HepG2 (cell line): ENCODE data around the gene THRSP. TPM values are rescaled to one million over a fixed set of nuclear protein-coding genes. Genes with fewer than 3 reads are reported as not detected.

Source experiments
- AGO2 ChIP-seq: fragments of 200-400 bp; formaldehyde crosslinking; optimal IDR thresholded peaks from 2 replicates; pipeline ENCODE3; 2017; ENCODE audit warnings: mild to moderate bottlenecking, low read depth, low read length, moderate library complexity
- FOXO1 ChIP-seq: sonication (generic); formaldehyde crosslinking; IDR thresholded peaks from 2 replicates; pipeline ENCODE4 v1.4.0; 2020; ENCODE audit warnings: missing genetic modification reagents
- GABPA ChIP-seq, 2 experiments: IDR thresholded peaks; 2 replicates each; pipeline ENCODE4 v1.6.1; 2011 to 2016; ENCODE audit warnings: low read depth in 2 of 2, low read length in 1 of 2, missing biosample characterization in 1 of 2, missing genetic modification characterization in 1 of 2
- HNRNPK ChIP-seq: fragments of 200-400 bp; formaldehyde crosslinking; IDR thresholded peaks from 2 replicates; pipeline ENCODE4 v1.6.1; 2018; ENCODE audit warnings: low read length, low read depth, moderate library complexity, mild to moderate bottlenecking; ENCODE audit not compliant: poor library complexity, severe bottlenecking
- KDM5A ChIP-seq: fragments of 200-600 bp; sonication (generic); IDR thresholded peaks from 2 replicates; pipeline ENCODE4 v1.7.0; 2018; ENCODE audit warnings: antibody characterized with exemption, mild to moderate bottlenecking, low read length, borderline replicate concordance
- MEIS1 ChIP-seq: sonication (generic); formaldehyde crosslinking; IDR thresholded peaks from 2 replicates; pipeline ENCODE4 v1.9.0; 2021; ENCODE audit warnings: mild to moderate bottlenecking, missing genetic modification reagents, moderate library complexity, borderline replicate concordance
- RFXANK ChIP-seq: IDR thresholded peaks from 2 replicates; pipeline ENCODE4 v1.6.1; 2016
- SAFB2 ChIP-seq: sonication (generic); formaldehyde crosslinking; IDR thresholded peaks from 2 replicates; pipeline ENCODE4 v1.5.1; 2020; ENCODE audit warnings: missing genetic modification reagents, low read depth, mild to moderate bottlenecking, borderline replicate concordance
- TEAD2 ChIP-seq: sonication (generic); formaldehyde crosslinking; IDR thresholded peaks from 2 replicates; pipeline ENCODE4 v1.9.0; 2021; ENCODE audit warnings: missing genetic modification reagents
- ZBTB7A ChIP-seq: sonication (generic); formaldehyde crosslinking; IDR thresholded peaks from 2 replicates; pipeline ENCODE4 v1.8.0; 2022; ENCODE audit warnings: mild to moderate bottlenecking, missing genetic modification reagents
- ZFX ChIP-seq: sonication (generic); formaldehyde crosslinking; IDR thresholded peaks from 2 replicates; pipeline ENCODE4 v1.4.0; 2020; ENCODE audit warnings: mild to moderate bottlenecking, low read depth, missing genetic modification reagents, moderate library complexity
- ZMYM4 ChIP-seq: sonication (generic); formaldehyde crosslinking; IDR thresholded peaks from 2 replicates; pipeline ENCODE4 v1.8.1; 2023; ENCODE audit warnings: mild to moderate bottlenecking, missing genetic modification reagents
- ZNF20 ChIP-seq: sonication (generic); formaldehyde crosslinking; IDR thresholded peaks from 2 replicates; pipeline ENCODE4 v1.4.0; 2020; ENCODE audit warnings: mild to moderate bottlenecking, moderate library complexity, missing genetic modification reagents
- ZNF205 ChIP-seq: IDR thresholded peaks from 2 replicates; pipeline ENCODE4 v1.6.1; 2018; ENCODE audit warnings: missing biosample characterization, missing genetic modification reagents
- ZNF33B ChIP-seq: sonication (generic); formaldehyde crosslinking; IDR thresholded peaks from 2 replicates; pipeline ENCODE4 v1.5.1; 2020; ENCODE audit warnings: mild to moderate bottlenecking, missing genetic modification reagents
- ZNF605 ChIP-seq: sonication (generic); formaldehyde crosslinking; IDR thresholded peaks from 2 replicates; pipeline ENCODE4 v1.8.0; 2022; ENCODE audit warnings: mild to moderate bottlenecking, missing genetic modification reagents
- ZNF614 ChIP-seq: IDR thresholded peaks from 2 replicates; pipeline ENCODE4 v1.6.1; 2018; ENCODE audit warnings: missing biosample characterization, missing genetic modification reagents, inconsistent platforms, borderline replicate concordance
- ZNF737 ChIP-seq: sonication (generic); formaldehyde crosslinking; IDR thresholded peaks from 2 replicates; pipeline ENCODE4 v1.5.0; 2020; ENCODE audit warnings: missing genetic modification reagents, mild to moderate bottlenecking, borderline replicate concordance
- ZZZ3 ChIP-seq: sonication (generic); formaldehyde crosslinking; IDR thresholded peaks from 2 replicates; pipeline ENCODE4 v1.4.0; 2020; ENCODE audit warnings: missing genetic modification reagents, mild to moderate bottlenecking, borderline replicate concordance
- polyA plus RNA-seq, 8 experiments: library from polyadenylated mRNA; depleted of rRNA in 3 of 8; stranded (reverse) in 7 of 8; unstranded in 1 of 8; fragments of >200 nt; fragmentation: Illumina TruSeq in 4 of 8; extraction: Trizol in 4 of 8; gene quantifications; 2 replicates each; pipeline versions ENCODE4 v1.2.1 to v1.2.3, GENCODE V29; 2011 to 2016; ENCODE audit warnings: low read depth in 4 of 8, missing spikeins in 1 of 8, mixed read lengths in 1 of 8; ENCODE audit not compliant: insufficient read depth in 1 of 8
- total RNA-seq, 5 experiments: library from RNA; depleted of rRNA; stranded (reverse); fragments of >200 nt; fragmentation: Illumina TruSeq; extraction: Trizol; gene quantifications; 2 replicates each; pipeline ENCODE4 v1.2.3, GENCODE V29; 2016; ENCODE audit warnings: low read depth in 1 of 5
- TF ChIP-seq, protein P1 (sequence below): IDR thresholded peaks from 2 replicates; pipeline ENCODE4 v1.4.0; 2020; ENCODE audit warnings: mild to moderate bottlenecking, missing genetic modification reagents
- TF ChIP-seq, protein P2 (sequence below): IDR thresholded peaks from 2 replicates; pipeline ENCODE4 v1.6.1; 2018; ENCODE audit warnings: missing genetic modification reagents, mild to moderate bottlenecking, missing compliant biosample characterization
- TF ChIP-seq, protein P3 (sequence below): IDR thresholded peaks from 2 replicates; pipeline ENCODE4 v1.6.1; 2016

THRSP gene
- total and polyA plus RNA-seq, 2 of the 13 experiments (the other 11 are each of a cell fraction or from before 2014, with no cell fraction given): 0.13 to 0.58 TPM

DNA sequence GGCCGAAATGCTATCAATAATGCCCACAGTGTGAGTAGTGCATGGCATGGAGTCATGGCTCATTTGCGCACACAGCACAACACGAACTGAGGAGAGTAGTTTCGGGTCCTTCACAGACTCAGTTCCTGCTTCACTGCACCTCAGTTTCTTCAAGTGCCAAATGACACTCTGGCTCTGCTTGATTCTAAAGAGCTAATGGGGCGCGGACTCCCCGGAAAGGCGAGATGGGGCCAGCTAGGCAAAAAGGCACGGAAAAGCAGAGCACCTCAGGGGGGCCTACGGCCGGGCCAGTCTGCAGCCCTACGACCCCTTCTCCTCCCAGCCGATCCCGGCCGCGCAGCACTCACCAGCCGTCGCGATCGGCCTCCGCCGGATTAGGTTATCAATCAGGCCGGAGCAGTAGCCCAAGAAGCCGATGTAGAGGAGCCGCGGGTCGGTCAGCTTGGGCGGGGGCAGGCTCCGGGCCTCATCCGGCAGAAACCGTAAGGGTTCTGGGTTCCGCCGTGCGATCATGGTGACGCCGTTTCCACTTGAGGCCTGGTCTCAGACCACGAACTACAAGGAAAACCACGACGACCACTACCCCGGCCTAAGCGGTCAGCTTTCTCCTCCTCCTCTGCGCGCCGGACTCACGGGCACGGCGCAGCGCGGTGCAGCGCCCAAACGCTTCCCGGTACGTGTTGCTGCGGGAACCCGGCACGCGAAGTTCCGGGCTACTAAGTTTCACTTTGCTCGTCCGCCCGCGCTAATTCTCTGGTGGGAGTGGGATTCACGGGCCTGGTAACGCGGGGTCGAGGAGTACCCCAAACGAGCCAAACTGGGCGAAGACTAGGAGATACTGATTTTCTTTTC, 15.8 kb downstream of the THRSP start, which contains the start of gene NDUFC2 (continued):
- TF ChIP-seq ZMYM4: peak; percentile 92
- TF ChIP-seq HNRNPK: no peak
- no peak for TF ChIP-seq RFXANK (CRISPR knock-in tag)
- TF ChIP-seq ZBTB7A: peak; percentile 88; the same call in 1 of the 2 replicates
- peak; percentile 91 for TF ChIP-seq AGO2
- peak; percentile 71 for TF ChIP-seq GABPA (IDR thresholded peaks at IDR 0.05; ENCODE audit: low read depth, low read length)
- peak; percentile 87 for TF ChIP-seq GABPA (CRISPR knock-in tag; IDR thresholded peaks at IDR 0.05; ENCODE audit: low read depth)
- TF ChIP-seq ZNF737 (CRISPR knock-in tag): peak; percentile 87
- peak; percentile 84 for TF ChIP-seq FOXO1
- TF ChIP-seq, protein P1, sequence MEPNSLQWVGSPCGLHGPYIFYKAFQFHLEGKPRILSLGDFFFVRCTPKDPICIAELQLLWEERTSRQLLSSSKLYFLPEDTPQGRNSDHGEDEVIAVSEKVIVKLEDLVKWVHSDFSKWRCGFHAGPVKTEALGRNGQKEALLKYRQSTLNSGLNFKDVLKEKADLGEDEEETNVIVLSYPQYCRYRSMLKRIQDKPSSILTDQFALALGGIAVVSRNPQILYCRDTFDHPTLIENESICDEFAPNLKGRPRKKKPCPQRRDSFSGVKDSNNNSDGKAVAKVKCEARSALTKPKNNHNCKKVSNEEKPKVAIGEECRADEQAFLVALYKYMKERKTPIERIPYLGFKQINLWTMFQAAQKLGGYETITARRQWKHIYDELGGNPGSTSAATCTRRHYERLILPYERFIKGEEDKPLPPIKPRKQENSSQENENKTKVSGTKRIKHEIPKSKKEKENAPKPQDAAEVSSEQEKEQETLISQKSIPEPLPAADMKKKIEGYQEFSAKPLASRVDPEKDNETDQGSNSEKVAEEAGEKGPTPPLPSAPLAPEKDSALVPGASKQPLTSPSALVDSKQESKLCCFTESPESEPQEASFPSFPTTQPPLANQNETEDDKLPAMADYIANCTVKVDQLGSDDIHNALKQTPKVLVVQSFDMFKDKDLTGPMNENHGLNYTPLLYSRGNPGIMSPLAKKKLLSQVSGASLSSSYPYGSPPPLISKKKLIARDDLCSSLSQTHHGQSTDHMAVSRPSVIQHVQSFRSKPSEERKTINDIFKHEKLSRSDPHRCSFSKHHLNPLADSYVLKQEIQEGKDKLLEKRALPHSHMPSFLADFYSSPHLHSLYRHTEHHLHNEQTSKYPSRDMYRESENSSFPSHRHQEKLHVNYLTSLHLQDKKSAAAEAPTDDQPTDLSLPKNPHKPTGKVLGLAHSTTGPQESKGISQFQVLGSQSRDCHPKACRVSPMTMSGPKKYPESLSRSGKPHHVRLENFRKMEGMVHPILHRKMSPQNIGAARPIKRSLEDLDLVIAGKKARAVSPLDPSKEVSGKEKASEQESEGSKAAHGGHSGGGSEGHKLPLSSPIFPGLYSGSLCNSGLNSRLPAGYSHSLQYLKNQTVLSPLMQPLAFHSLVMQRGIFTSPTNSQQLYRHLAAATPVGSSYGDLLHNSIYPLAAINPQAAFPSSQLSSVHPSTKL: peak; percentile 86
- TF ChIP-seq TEAD2 (CRISPR knock-in tag): 0 out of 2 replicates have a peak, but pooled peaks have one; percentile 84
- TF ChIP-seq, protein P2, sequence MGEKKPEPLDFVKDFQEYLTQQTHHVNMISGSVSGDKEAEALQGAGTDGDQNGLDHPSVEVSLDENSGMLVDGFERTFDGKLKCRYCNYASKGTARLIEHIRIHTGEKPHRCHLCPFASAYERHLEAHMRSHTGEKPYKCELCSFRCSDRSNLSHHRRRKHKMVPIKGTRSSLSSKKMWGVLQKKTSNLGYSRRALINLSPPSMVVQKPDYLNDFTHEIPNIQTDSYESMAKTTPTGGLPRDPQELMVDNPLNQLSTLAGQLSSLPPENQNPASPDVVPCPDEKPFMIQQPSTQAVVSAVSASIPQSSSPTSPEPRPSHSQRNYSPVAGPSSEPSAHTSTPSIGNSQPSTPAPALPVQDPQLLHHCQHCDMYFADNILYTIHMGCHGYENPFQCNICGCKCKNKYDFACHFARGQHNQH: peak; percentile 91
- peak; percentile 85; the same call in 1 of the 2 replicates for TF ChIP-seq ZNF205 (CRISPR knock-in tag)
- peak; percentile 99 for TF ChIP-seq ZFX (CRISPR knock-in tag)
- peak; percentile 81; the same call in 1 of the 2 replicates for TF ChIP-seq ZZZ3 (CRISPR knock-in tag)
- peak; percentile 84; the same call in 1 of the 2 replicates for TF ChIP-seq MEIS1 (CRISPR knock-in tag)
- TF ChIP-seq, protein P3, sequence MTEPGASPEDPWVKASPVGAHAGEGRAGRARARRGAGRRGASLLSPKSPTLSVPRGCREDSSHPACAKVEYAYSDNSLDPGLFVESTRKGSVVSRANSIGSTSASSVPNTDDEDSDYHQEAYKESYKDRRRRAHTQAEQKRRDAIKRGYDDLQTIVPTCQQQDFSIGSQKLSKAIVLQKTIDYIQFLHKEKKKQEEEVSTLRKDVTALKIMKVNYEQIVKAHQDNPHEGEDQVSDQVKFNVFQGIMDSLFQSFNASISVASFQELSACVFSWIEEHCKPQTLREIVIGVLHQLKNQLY: peak; percentile 56; the same call in 1 of the 2 replicates
- TF ChIP-seq ZNF614 (CRISPR knock-in tag): peak; percentile 78; the same call in 1 of the 2 replicates
- TF ChIP-seq ZNF20 (CRISPR knock-in tag): no peak; the same call in 1 of the 2 replicates
- TF ChIP-seq KDM5A: peak; percentile 92
- TF ChIP-seq ZNF33B (CRISPR knock-in tag): peak; percentile 37; the same call in 1 of the 2 replicates
- peak; percentile 84; the same call in 1 of the 2 replicates for TF ChIP-seq ZNF605 (CRISPR knock-in tag)
- TF ChIP-seq SAFB2 (CRISPR knock-in tag): peak; percentile 79; the same call in 1 of the 2 replicates
